ENCODE measurements around the gene SUB1.

Gene SUB1

GRCh38 chr5:32559921-32560320, 25.4 kb upstream of the SUB1 start:
- H3K4me3 ChIP-seq (ENCODE audit: low read depth, low read length), result no peak overlapping the region
- no peak for TF ChIP-seq CTCF (IDR thresholded peaks at IDR 0.05; ENCODE audit: low read depth, low read length)

- no peak for TF ChIP-seq CTCF (IDR thresholded peaks at IDR 0.05; ENCODE audit: low read depth, low read length)
- no peak overlapping the region for H3K4me3 ChIP-seq (ENCODE audit: low read depth, low read length)
Observed at GRCh38 chr5:32562056-32562455, 23.3 kb upstream of the SUB1 start.

- no peak overlapping the region for H3K4me3 ChIP-seq (ENCODE audit: low read depth, low read length)
- no peak for TF ChIP-seq CTCF (IDR thresholded peaks at IDR 0.05; ENCODE audit: low read depth, low read length)
Observed at GRCh38 chr5:32562843-32563242, 22.5 kb upstream of the SUB1 start.

GRCh38 chr5:32563614-32564013, 21.7 kb upstream of the SUB1 start:
- TF ChIP-seq CTCF (IDR thresholded peaks at IDR 0.05; ENCODE audit: low read depth, low read length), result no peak
- H3K4me3 ChIP-seq (ENCODE audit: low read depth, low read length), result no peak overlapping the region

- H3K4me3 ChIP-seq (ENCODE audit: low read depth, low read length), result no peak overlapping the region
- TF ChIP-seq CTCF (IDR thresholded peaks at IDR 0.05; ENCODE audit: low read depth, low read length), result no peak
Observed at GRCh38 chr5:32565145-32565544, 20.2 kb upstream of the SUB1 start.

GRCh38 chr5:32566319-32567111, 18.8 kb upstream of the SUB1 start:
- TF ChIP-seq CTCF (IDR thresholded peaks at IDR 0.05; ENCODE audit: low read depth, low read length), result no peak
- no peak overlapping the region for H3K4me3 ChIP-seq (ENCODE audit: low read depth, low read length)

GRCh38 chr5:32571128-32571527, 14.2 kb upstream of the SUB1 start:
- TF ChIP-seq CTCF (IDR thresholded peaks at IDR 0.05; ENCODE audit: low read depth, low read length), result no peak
- H3K4me3 ChIP-seq (ENCODE audit: low read depth, low read length), result no peak overlapping the region

Measured in WI38 (cell line).